Measurements from ENCODE around the gene MAD1L1.

DNA sequence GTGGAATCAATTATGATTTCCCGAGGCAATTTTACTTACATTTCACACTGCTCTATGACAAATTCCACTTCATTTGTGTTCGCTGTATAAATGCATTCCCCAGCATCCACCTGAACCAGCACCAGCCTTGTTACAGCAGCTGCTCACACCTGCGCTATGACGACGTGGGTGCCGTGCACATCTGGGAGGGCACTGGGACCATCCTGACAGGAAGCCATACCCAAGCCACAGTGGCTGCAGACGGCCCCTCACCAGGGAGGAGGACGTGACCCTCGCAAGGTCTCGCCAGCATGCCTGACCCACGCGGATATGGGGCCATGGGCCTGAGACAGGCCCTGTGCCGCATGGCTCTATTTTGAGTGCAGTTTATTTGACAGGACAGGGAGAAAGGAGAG, 201.3 kb downstream of the MAD1L1 start:
- TF ChIP-seq, protein P1, sequence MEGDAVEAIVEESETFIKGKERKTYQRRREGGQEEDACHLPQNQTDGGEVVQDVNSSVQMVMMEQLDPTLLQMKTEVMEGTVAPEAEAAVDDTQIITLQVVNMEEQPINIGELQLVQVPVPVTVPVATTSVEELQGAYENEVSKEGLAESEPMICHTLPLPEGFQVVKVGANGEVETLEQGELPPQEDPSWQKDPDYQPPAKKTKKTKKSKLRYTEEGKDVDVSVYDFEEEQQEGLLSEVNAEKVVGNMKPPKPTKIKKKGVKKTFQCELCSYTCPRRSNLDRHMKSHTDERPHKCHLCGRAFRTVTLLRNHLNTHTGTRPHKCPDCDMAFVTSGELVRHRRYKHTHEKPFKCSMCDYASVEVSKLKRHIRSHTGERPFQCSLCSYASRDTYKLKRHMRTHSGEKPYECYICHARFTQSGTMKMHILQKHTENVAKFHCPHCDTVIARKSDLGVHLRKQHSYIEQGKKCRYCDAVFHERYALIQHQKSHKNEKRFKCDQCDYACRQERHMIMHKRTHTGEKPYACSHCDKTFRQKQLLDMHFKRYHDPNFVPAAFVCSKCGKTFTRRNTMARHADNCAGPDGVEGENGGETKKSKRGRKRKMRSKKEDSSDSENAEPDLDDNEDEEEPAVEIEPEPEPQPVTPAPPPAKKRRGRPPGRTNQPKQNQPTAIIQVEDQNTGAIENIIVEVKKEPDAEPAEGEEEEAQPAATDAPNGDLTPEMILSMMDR (IDR thresholded peaks at IDR 0.05; ENCODE audit: insufficient read depth, low read length, poor library complexity, severe bottlenecking), result no peak
- TF ChIP-seq EZH2phosphoT487 (conservative IDR thresholded peaks at IDR 0.05; ENCODE audit: low read length), result no peak
